ENCODE results near the gene NPIPB8. TPM values are rescaled to one million over a fixed set of nuclear protein-coding genes. Genes with fewer than 3 reads are reported as not detected.
"Not testable (repeated sequence)": the region's sequence is repeated elsewhere in the genome, so short reads cannot be mapped to it uniquely, and the experiment has no call there.

The NPIPB8 gene
- total RNA-seq = 0.11 TPM in 1 of 2 replicates, not detected in the other

DNA sequence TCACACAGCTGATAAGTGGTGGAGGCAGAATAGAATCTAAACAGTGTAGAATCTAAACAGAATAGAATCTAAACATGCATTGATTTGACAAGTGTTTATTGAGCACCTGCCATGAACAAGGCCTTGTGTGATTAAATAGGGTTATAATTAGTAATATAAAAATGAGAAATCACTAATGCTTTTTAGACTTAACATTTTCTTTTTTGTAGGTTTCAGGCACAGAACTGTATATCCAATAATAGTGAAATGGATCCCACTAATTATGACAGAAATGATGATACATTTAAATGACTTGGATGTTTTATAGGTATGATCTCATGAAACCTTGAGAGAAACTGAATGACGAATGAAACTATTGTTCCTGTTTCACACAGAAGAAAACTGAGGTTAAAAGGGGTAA, at the start of gene NPIPB8:
TSS of gene NPIPB8 (plus strand) at position 301 of the 400 bp plus-strand sequence. CDS start 296 bp downstream, outside the sequence.
- H3K27ac Mint-ChIP-seq; H3K27me3 Mint-ChIP-seq; DNase-seq; POLR2A ChIA-PET; ATAC-seq (ENCODE audit: low read depth); CTCF ChIA-PET; H3K4me1 Mint-ChIP-seq; H3K9me3 Mint-ChIP-seq; intact Hi-C loops (cut with micrococcal nuclease); H3K36me3 Mint-ChIP-seq (ENCODE audit: low read depth); H3K4me3 Mint-ChIP-seq: not testable (repeated sequence)

DNA sequence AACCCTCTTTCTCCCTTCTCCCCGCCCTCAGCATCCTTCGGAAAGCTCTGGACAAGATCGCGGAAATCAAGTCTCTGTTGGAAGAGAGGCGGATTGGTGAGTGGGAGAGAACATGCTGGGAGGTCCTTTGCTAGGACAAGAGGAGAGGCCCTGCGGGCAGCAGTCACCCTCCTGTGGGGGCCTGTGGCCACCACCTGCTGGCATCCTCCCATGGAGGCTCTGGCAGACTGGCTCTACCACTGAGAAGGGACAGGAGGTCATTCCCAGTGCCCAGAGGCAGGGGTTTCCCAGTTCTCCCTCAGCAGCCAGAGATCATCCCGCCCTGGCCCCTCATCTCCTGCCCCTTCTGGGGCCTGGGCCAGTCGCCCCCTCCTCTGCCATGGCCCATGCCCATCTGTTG, 48.8 kb upstream of the NPIPB8 start:
- H3K27ac Mint-ChIP-seq = no peak overlapping the region
- peaks cover 76% of the 10 kb centered on the region for H3K36me3 Mint-ChIP-seq (ENCODE audit: low read depth)
- intact Hi-C loops (cut with micrococcal nuclease) = no loop called here
- peaks cover 2% of the 10 kb centered on the region for H3K4me1 Mint-ChIP-seq
- DNase-seq = no peak
- ChIA-PET POLR2A (no interaction called here), CTCF (no interaction called here)
- no peaks in the 10 kb centered on the region for H3K27me3 Mint-ChIP-seq
- no peak for ATAC-seq (ENCODE audit: low read depth)
- H3K4me3 Mint-ChIP-seq = no peak overlapping the region
- no peaks in the 10 kb centered on the region for H3K9me3 Mint-ChIP-seq
- no peak for TF ChIP-seq CTCF (IDR thresholded peaks at IDR 0.05)

DNA sequence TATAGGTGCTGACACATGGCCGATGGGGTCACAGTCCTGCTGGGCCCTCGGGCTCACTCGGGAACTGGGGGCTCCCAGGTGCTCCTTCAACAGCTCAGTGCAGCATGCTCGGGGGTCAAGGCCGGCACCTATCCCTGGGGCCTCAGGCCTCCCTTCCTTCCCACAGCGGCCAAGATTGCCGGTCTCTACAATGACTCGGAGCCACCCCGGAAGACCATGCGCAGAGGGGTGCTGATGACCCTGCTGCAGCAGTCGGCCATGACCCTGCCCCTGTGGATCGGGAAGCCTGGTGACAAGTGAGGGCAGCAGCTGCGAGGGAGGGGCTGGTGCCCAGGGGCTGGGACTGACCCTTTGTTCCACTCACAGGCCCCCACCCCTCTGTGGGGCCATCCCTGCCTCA, 47.9 kb upstream of the NPIPB8 start:
- intact Hi-C loops (cut with micrococcal nuclease) = no loop called here
- Mint-ChIP-seq H3K9me3 (no peaks in the 10 kb centered on the region), H3K27ac (no peak overlapping the region), H3K27me3 (no peaks in the 10 kb centered on the region), H3K4me1 (peaks cover 2% of the 10 kb centered on the region), H3K4me3 (no peak overlapping the region), H3K36me3 (ENCODE audit: low read depth) (peaks cover 73% of the 10 kb centered on the region)
- DNase-seq (no peak), ATAC-seq (ENCODE audit: low read depth) (no peak)
- no peak for TF ChIP-seq CTCF (IDR thresholded peaks at IDR 0.05)
- ChIA-PET POLR2A (no interaction called here), CTCF (no interaction called here)

DNA sequence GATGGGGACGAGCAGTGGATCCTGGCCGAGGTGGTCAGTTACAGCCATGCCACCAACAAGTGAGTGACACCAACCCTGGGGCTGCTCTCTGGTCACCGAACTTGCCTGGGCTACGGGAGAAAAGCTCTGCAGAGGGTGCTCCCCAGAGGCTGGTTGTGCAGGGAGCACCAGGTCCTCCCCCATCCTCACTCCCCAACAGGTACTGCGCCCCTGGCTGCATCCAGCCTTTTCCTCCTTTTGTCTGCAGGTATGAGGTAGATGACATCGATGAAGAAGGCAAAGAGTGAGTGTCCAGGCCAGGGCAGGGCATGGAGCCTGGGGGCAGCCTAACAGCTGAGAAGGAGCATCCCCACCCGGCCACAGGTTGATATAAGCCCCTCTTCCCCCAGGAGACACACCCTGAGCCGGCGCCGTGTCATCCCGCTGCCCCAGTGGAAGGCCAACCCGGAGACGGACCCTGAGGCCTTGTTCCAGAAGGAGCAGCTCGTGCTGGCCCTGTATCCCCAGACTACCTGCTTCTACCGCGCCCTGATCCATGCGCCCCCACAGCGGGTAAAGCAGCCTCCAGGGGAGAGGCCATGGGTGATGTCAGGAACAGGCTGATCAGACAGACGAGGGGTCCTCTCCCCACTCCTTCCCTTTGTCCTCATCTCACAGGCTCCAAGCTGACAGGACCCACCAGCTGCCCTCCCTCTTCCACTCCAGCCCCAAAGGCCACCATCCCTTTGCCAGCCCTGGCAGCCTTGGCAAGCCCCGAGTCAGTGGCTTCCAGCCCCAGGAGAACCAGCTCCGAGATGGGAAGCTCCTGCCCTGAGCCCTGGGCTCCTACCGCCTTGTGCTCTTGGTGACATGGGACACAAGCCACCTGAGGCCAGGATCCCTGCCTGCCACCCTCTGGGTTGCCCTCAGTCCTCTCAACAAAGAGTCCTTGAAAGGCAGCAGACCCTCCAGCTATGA, 47.2 kb upstream of the NPIPB8 start:
- Mint-ChIP-seq H3K9me3 (no peaks in the 10 kb centered on the region), H3K27me3 (no peaks in the 10 kb centered on the region), H3K4me1 (peaks cover 2% of the 10 kb centered on the region), H3K36me3 (ENCODE audit: low read depth) (peaks cover 65% of the 10 kb centered on the region), H3K27ac (no peak overlapping the region), H3K4me3 (no peak overlapping the region)
- ChIA-PET CTCF (no interaction called here), POLR2A (no interaction called here)
- no peak for TF ChIP-seq CTCF (IDR thresholded peaks at IDR 0.05)
- DNase-seq (no peak), ATAC-seq (ENCODE audit: low read depth) (no peak)
- intact Hi-C loops (cut with micrococcal nuclease) = no loop called here

DNA sequence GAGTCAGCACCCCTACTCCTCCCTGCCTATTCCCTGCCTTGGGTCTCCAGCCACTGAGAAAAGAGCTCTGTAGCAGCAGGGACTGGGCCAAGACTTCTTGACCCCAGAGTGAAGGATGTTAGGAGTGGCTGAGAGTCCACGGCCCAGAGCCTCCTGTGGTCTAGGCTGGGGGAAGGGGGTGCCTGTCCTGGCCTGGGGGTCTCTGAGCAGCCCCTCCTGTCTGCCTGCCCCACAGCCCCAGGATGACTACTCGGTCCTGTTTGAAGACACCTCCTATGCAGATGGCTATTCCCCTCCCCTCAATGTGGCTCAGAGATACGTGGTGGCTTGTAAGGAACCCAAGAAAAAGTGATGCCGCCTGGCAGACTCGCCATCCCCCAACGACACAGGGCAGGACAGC, 46.5 kb upstream of the NPIPB8 start:
- TF ChIP-seq CTCF (IDR thresholded peaks at IDR 0.05) = no peak
- no peak overlapping the region for H3K4me3 Mint-ChIP-seq
- ChIA-PET POLR2A (no interaction called here), CTCF (no interaction called here)
- H3K27me3 Mint-ChIP-seq = no peaks in the 10 kb centered on the region
- H3K27ac Mint-ChIP-seq = no peak overlapping the region
- ATAC-seq (ENCODE audit: low read depth) (no peak), DNase-seq (no peak)
- H3K4me1 Mint-ChIP-seq = no peaks in the 10 kb centered on the region
- intact Hi-C loops (cut with micrococcal nuclease) = no loop called here
- peaks cover 60% of the 10 kb centered on the region for H3K36me3 Mint-ChIP-seq (ENCODE audit: low read depth)
- H3K9me3 Mint-ChIP-seq = no peaks in the 10 kb centered on the region

All from activated B cell treated with CpG ODN at 0.5 μM for 24 hours (primary cell).